A549 (cell line): ENCODE results near the gene FAM187B.

Experiments
- CBX2 ChIP-seq: fragments of 200-600 bp; sonication (generic); IDR thresholded peaks from 2 replicates; pipeline ENCODE4 v1.6.1; 2016; ENCODE audit warnings: low read depth, mild to moderate bottlenecking, borderline replicate concordance
- CBX8 ChIP-seq: fragments of 200-600 bp; sonication (generic); IDR thresholded peaks from 2 replicates; pipeline ENCODE4 v1.6.1; 2016
- POLR2A ChIP-seq: IDR thresholded peaks from 2 replicates; pipeline ENCODE4 v1.6.1; 2012; ENCODE audit warnings: mild to moderate bottlenecking, low read length
- TF ChIP-seq, protein P1 (sequence below): fragments of >200 bp; sonication (Bioruptor Twin); formaldehyde crosslinking; IDR thresholded peaks from 3 replicates; pipeline ENCODE4 v1.5.1; 2016
- TF ChIP-seq, protein P2 (sequence below): fragments of 250-450 bp; sonication (Bioruptor Pico); IDR thresholded peaks from 2 replicates; pipeline ENCODE4 v1.5.0; 2021; ENCODE audit warnings: mild to moderate bottlenecking, moderate library complexity, borderline replicate concordance

DNA sequence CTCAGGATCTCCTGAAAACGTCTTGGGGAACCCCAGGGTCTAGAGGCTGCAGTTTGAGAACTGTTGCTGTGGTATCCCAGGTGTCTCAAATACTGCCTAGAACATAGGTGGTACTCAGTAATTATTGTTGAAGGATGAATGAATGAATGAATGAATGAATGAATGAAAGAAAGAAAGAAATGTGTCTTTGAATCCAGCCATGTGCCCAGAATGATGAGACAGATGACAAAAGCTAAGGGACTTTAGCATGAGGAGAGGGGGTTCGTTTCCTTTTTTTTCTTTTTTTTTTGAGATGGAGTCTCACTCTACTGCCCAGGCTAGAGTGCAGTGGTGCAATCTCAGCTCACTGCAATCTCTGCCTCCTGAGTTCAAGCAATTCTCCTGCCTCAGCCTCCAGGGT, 28.0 kb upstream of the FAM187B start:
- TF ChIP-seq, protein P1, sequence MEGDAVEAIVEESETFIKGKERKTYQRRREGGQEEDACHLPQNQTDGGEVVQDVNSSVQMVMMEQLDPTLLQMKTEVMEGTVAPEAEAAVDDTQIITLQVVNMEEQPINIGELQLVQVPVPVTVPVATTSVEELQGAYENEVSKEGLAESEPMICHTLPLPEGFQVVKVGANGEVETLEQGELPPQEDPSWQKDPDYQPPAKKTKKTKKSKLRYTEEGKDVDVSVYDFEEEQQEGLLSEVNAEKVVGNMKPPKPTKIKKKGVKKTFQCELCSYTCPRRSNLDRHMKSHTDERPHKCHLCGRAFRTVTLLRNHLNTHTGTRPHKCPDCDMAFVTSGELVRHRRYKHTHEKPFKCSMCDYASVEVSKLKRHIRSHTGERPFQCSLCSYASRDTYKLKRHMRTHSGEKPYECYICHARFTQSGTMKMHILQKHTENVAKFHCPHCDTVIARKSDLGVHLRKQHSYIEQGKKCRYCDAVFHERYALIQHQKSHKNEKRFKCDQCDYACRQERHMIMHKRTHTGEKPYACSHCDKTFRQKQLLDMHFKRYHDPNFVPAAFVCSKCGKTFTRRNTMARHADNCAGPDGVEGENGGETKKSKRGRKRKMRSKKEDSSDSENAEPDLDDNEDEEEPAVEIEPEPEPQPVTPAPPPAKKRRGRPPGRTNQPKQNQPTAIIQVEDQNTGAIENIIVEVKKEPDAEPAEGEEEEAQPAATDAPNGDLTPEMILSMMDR: no peak
- TF ChIP-seq, protein P2, sequence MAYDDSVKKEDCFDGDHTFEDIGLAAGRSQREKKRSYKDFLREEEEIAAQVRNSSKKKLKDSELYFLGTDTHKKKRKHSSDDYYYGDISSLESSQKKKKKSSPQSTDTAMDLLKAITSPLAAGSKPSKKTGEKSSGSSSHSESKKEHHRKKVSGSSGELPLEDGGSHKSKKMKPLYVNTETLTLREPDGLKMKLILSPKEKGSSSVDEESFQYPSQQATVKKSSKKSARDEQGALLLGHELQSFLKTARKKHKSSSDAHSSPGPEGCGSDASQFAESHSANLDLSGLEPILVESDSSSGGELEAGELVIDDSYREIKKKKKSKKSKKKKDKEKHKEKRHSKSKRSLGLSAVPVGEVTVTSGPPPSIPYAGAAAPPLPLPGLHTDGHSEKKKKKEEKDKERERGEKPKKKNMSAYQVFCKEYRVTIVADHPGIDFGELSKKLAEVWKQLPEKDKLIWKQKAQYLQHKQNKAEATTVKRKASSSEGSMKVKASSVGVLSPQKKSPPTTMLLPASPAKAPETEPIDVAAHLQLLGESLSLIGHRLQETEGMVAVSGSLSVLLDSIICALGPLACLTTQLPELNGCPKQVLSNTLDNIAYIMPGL: no peak
- TF ChIP-seq POLR2A (no peak), CBX8 (no peak), CBX2 (no peak)
